Ishikawa (cell line): ENCODE results near the gene THRB.

Source experiments
- CEBPB ChIP-seq: IDR thresholded peaks from 2 replicates; pipeline ENCODE4 v1.6.1; 2012
- CREB1 ChIP-seq: IDR thresholded peaks from 2 replicates; pipeline ENCODE4 v1.6.1; 2012; ENCODE audit warnings: low read depth
- EGR1 ChIP-seq: IDR thresholded peaks from 2 replicates; pipeline ENCODE4 v1.6.1; 2012
- EP300 ChIP-seq: IDR thresholded peaks from 2 replicates; pipeline ENCODE4 v1.6.1; 2012; ENCODE audit warnings: borderline replicate concordance
- FOXM1 ChIP-seq: IDR thresholded peaks from 2 replicates; pipeline ENCODE4 v1.6.1; 2012; ENCODE audit warnings: low read depth, borderline replicate concordance
- NFIC ChIP-seq: IDR thresholded peaks from 2 replicates; pipeline ENCODE4 v1.6.1; 2012
- RAD21 ChIP-seq: IDR thresholded peaks from 2 replicates; pipeline ENCODE4 v1.6.1; 2012; ENCODE audit warnings: low read depth
- REST ChIP-seq: IDR thresholded peaks from 2 replicates; pipeline ENCODE4 v1.6.1; 2012; ENCODE audit warnings: low read depth, mild to moderate bottlenecking
- TAF1 ChIP-seq: IDR thresholded peaks from 2 replicates; pipeline ENCODE4 v1.6.1; 2012; ENCODE audit warnings: low read depth, mild to moderate bottlenecking
- TCF12 ChIP-seq: IDR thresholded peaks from 2 replicates; pipeline ENCODE4 v1.6.1; 2012; ENCODE audit warnings: low read depth
- TEAD4 ChIP-seq: IDR thresholded peaks from 2 replicates; pipeline ENCODE4 v1.6.1; 2012
- USF1 ChIP-seq: IDR thresholded peaks from 2 replicates; pipeline ENCODE4 v1.6.1; 2012
- YY1 ChIP-seq: IDR thresholded peaks from 2 replicates; pipeline ENCODE4 v1.6.1; 2012; ENCODE audit warnings: low read depth
- ZBTB7A ChIP-seq: IDR thresholded peaks from 2 replicates; pipeline ENCODE4 v1.6.1; 2012; ENCODE audit warnings: low read depth
- TF ChIP-seq, protein P1 (sequence below): IDR thresholded peaks from 2 replicates; pipeline ENCODE4 v1.6.1; 2012

THRB gene

GRCh38 chr3:24180616-24181015, 314.0 kb downstream of the THRB start:
- no peak for TF ChIP-seq EP300

GRCh38 chr3:24177201-24177600, 317.4 kb downstream of the THRB start:
- no peak for TF ChIP-seq EGR1
- TF ChIP-seq ZBTB7A: no peak

DNA sequence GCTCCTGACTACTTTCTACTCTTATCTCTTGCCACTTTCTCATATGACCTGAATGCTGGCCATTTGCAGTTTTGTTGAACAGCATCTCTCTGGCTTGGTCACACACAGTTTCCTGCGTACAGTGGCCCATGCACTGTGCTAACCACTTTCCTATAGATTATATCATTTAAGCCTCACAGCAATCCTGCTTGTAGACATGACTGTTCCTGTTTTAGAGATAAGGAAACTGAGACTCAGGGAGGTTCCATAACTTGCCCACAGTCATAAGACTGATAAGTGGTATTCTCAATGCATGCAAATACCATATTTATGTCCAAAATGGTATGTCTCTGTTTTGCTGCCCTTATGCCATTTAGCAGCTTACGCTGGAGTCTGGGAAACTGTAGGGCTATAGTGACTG, 320.0 kb downstream of the THRB start:
- TF ChIP-seq ZBTB7A (no peak), NFIC (no peak), CREB1 (no peak), USF1 (no peak), FOXM1 (no peak), RAD21 (no peak), CEBPB (no peak), REST (no peak)
- TF ChIP-seq, protein P1, sequence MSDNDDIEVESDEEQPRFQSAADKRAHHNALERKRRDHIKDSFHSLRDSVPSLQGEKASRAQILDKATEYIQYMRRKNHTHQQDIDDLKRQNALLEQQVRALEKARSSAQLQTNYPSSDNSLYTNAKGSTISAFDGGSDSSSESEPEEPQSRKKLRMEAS: no peak

GRCh38 chr3:24168977-24169376, 325.7 kb downstream of the THRB start:
- TF ChIP-seq RAD21 (no peak), EGR1 (no peak), USF1 (no peak), NFIC (no peak), FOXM1 (no peak), EP300 (no peak)
- TF ChIP-seq, protein P1: no peak

GRCh38 chr3:24167429-24167828, 327.2 kb downstream of the THRB start:
- TF ChIP-seq TEAD4 (no peak), TAF1 (no peak), TCF12 (no peak), YY1 (no peak), RAD21 (no peak)
- TF ChIP-seq, protein P1: no peak

DNA sequence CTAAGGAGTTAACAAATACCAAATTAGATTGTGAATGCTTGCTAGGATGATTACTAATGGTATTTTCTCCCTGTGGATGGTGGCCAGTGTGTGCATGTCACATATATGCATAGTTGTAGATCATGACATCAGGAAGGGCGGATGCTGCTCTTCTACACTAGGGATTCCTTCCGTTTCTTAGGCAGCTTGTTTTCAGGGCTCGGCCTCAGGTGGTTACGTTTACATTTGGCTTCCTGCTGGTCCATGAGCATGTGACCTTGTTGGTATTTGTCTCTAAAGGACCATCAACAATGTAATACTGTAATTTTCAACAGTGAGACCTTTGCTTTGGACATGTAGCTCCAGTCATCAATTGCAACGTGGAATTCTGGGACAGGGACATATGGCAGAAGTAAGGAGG, 328.1 kb downstream of the THRB start:
- TF ChIP-seq TCF12: no peak
- TF ChIP-seq NFIC: no peak
- TF ChIP-seq ZBTB7A: no peak
- no peak for TF ChIP-seq USF1
- TF ChIP-seq FOXM1: no peak
- no peak for TF ChIP-seq CREB1
- TF ChIP-seq EGR1: no peak
- no peak for TF ChIP-seq REST
- TF ChIP-seq, protein P1: no peak
- no peak for TF ChIP-seq RAD21
- no peak for TF ChIP-seq TEAD4

DNA sequence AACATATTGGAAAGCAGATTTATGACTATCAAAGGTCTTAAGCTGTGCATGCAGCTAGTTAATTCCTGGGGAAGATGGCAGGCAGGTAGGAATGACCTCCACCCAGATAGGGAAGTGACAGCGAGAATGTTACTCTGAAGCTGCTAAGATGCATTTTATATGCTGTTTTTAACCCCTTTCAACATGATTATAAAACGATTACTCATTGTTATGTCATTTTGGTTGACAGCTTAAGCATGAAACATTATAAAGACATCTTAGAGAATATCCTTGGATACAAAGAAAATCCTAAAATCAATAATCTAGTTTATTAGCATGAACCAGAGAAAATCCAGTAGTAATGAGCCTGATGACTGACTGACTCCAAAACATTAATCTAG, 329.1 kb downstream of the THRB start:
- TF ChIP-seq, protein P1: no peak
- TF ChIP-seq TEAD4 (no peak), YY1 (no peak), RAD21 (no peak), TCF12 (no peak), ZBTB7A (no peak), NFIC (no peak), CREB1 (no peak), CEBPB (no peak)
